ENCODE results near the gene NMRAL1. TPM values are rescaled to one million over a fixed set of nuclear protein-coding genes. Genes with fewer than 3 reads are reported as not detected.

NMRAL1 gene
- total and polyA plus RNA-seq, 2 donors (not counting 1 experiment from before 2014, with no cell fraction given): 48.6 to 68.8 TPM

GRCh38 chr16:4435337-4436067 is 38.9 kb downstream of the NMRAL1 start:
- no peak overlapping the region for H3K9ac ChIP-seq (ENCODE audit: low read length)
- Mint-ChIP-seq H3K27ac (no peak overlapping the region), H3K4me3 (no peak overlapping the region), H3K9me3 (ENCODE audit: insufficient read depth) (no peaks in the 10 kb centered on the region), H3K4me1 (no peaks in the 10 kb centered on the region), H3K27me3 (no peaks in the 10 kb centered on the region)
- H3K4me3 ChIP-seq (ENCODE audit: control extremely low read depth in 1 of 5, extremely low read depth in 1 of 5, insufficient read depth in 1 of 5, low read depth in 2 of 5, low read length in 4 of 5): no peak overlapping the region
- H3K27ac ChIP-seq (ENCODE audit: low read length in 2 of 2): no peak overlapping the region
- intact Hi-C loops (cut with micrococcal nuclease): no loop called here
- no peak overlapping the region for H2AFZ ChIP-seq (ENCODE audit: insufficient read depth, low read depth, low read length, poor library complexity, severe bottlenecking)
- peaks cover 83% of the 10 kb centered on the region for H3K79me2 ChIP-seq (ENCODE audit: control insufficient read depth, insufficient read depth, low read length)
- no peak for ATAC-seq (ENCODE audit: low read depth)
- H3K27me3 ChIP-seq (replicated peaks in 1 of 4; ENCODE audit: control extremely low read depth in 1 of 4, control insufficient read depth in 3 of 4, insufficient read depth in 4 of 4, low read length in 3 of 4): no peaks in the 10 kb centered on the region
- H3K4me1 ChIP-seq (ENCODE audit: control insufficient read depth in 2 of 2, insufficient read depth in 2 of 2, low read length in 2 of 2): no peaks in the 10 kb centered on the region
- POLR2A ChIA-PET: no interaction called here
- TF ChIP-seq CTCF (IDR thresholded peaks at IDR 0.05): no peak
- no peak for TF ChIP-seq EZH2 (IDR thresholded peaks at IDR 0.05; ENCODE audit: borderline replicate concordance, insufficient read depth, low read depth, low read length, poor library complexity, severe bottlenecking)
- no peak overlapping the region for H3K4me2 ChIP-seq (replicated peaks; ENCODE audit: low read depth, low read length, poor library complexity, severe bottlenecking)
- peaks cover 12 to 63% of the 10 kb centered on the region in 2 experiments for H3K36me3 ChIP-seq (replicated peaks in 1 of 2; ENCODE audit: control extremely low read depth in 1 of 2, control insufficient read depth in 1 of 2, extremely low read depth in 1 of 2, insufficient read depth in 2 of 2, low read length in 1 of 2)
- no peak for DNase-seq
- CTCF ChIA-PET: interaction anchor here (1.3 kb wide), 1 partner anchor 33 kb away, joined by 4 read pairs; no protein-coding TSS in a partner anchor
- 93% methylated on average over 3 of the region's 8 CpGs for WGBS (ENCODE audit: insufficient coverage)
- H3K9me3 ChIP-seq (ENCODE audit: control extremely low read depth in 1 of 3, control insufficient read depth in 2 of 3, insufficient read depth in 1 of 3, low read length in 2 of 3): no peaks in the 10 kb centered on the region
- no peaks in the 10 kb centered on the region for H4K20me1 ChIP-seq (ENCODE audit: control insufficient read depth, insufficient read depth, low read length, poor library complexity, severe bottlenecking)

All from B cell (primary cell).